ENCODE measurements around the gene PTPN11.
"Not testable (repeated sequence)": the region's sequence is repeated elsewhere in the genome, so short reads cannot be mapped to it uniquely, and the experiment has no call there.

PTPN11 gene

GRCh38 chr12:112389228-112389627 is 29.5 kb upstream of the PTPN11 start:
- Histone ChIP-seq H4K20me1 (ENCODE audit: insufficient read depth, low read length) (no peaks in the 10 kb centered on the region), H3K9ac (ENCODE audit: low read depth, low read length) (no peak overlapping the region), H3K79me2 (ENCODE audit: insufficient read depth, low read length) (no peaks in the 10 kb centered on the region), H3K4me2 (ENCODE audit: insufficient read depth, low read length) (no peak overlapping the region), H3K27me3 (ENCODE audit: insufficient read depth, low read length, poor library complexity) (no peaks in the 10 kb centered on the region), H3K36me3 (ENCODE audit: insufficient read depth, low read length) (no peaks in the 10 kb centered on the region), H3K4me3 (ENCODE audit: low read depth in 1 of 2, low read length in 2 of 2) (no peak overlapping the region), H3K4me1 (ENCODE audit: insufficient read depth, low read length) (no peaks in the 10 kb centered on the region), H2AFZ (ENCODE audit: low read depth, low read length) (no peak overlapping the region), H3K9me3 (ENCODE audit: insufficient read depth, low read length, severe bottlenecking) (no peaks in the 10 kb centered on the region), H3K27ac (ENCODE audit: low read length) (no peak overlapping the region)
- DNase-seq, result no peak
- TF ChIP-seq EZH2 (IDR thresholded peaks at IDR 0.05; ENCODE audit: borderline replicate concordance, low read depth, low read length, severe bottlenecking) (no peak), CTCF (IDR thresholded peaks at IDR 0.05; ENCODE audit: borderline replicate concordance, extremely low read depth, low read length, poor library complexity, severe bottlenecking) (no peak)
- ATAC-seq (ENCODE audit: insufficient read depth, low read depth), result no peak

- H3K79me2 ChIP-seq (ENCODE audit: insufficient read depth, low read length); H3K9ac ChIP-seq (ENCODE audit: low read depth, low read length); ATAC-seq (ENCODE audit: insufficient read depth, low read depth); DNase-seq; H3K27me3 ChIP-seq (ENCODE audit: insufficient read depth, low read length, poor library complexity); H3K4me1 ChIP-seq (ENCODE audit: insufficient read depth, low read length); H3K4me2 ChIP-seq (ENCODE audit: insufficient read depth, low read length); H2AFZ ChIP-seq (ENCODE audit: low read depth, low read length); H3K36me3 ChIP-seq (ENCODE audit: insufficient read depth, low read length); H3K27ac ChIP-seq (ENCODE audit: low read length); H3K9me3 ChIP-seq (ENCODE audit: insufficient read depth, low read length, severe bottlenecking); H4K20me1 ChIP-seq (ENCODE audit: insufficient read depth, low read length); H3K4me3 ChIP-seq (ENCODE audit: low read depth in 1 of 2, low read length in 2 of 2): not testable (repeated sequence)
Observed at GRCh38 chr12:112389922-112390654, 28.7 kb upstream of the PTPN11 start.

- H3K36me3 ChIP-seq (ENCODE audit: insufficient read depth, low read length), result no peaks in the 10 kb centered on the region
- TF ChIP-seq EZH2 (IDR thresholded peaks at IDR 0.05; ENCODE audit: borderline replicate concordance, low read depth, low read length, severe bottlenecking) (no peak), CTCF (IDR thresholded peaks at IDR 0.05; ENCODE audit: borderline replicate concordance, extremely low read depth, low read length, poor library complexity, severe bottlenecking) (no peak)
- no peaks in the 10 kb centered on the region for H3K79me2 ChIP-seq (ENCODE audit: insufficient read depth, low read length)
- no peaks in the 10 kb centered on the region for H3K27me3 ChIP-seq (ENCODE audit: insufficient read depth, low read length, poor library complexity)
- H3K27ac ChIP-seq (ENCODE audit: low read length), result no peak overlapping the region
- ATAC-seq (ENCODE audit: insufficient read depth, low read depth) (no peak), DNase-seq (no peak)
- no peaks in the 10 kb centered on the region for H4K20me1 ChIP-seq (ENCODE audit: insufficient read depth, low read length)
- H3K9ac ChIP-seq (ENCODE audit: low read depth, low read length), result no peak overlapping the region
- no peaks in the 10 kb centered on the region for H3K9me3 ChIP-seq (ENCODE audit: insufficient read depth, low read length, severe bottlenecking)
- no peak overlapping the region for H3K4me2 ChIP-seq (ENCODE audit: insufficient read depth, low read length)
- H3K4me3 ChIP-seq (ENCODE audit: low read depth in 1 of 2, low read length in 2 of 2), result no peak overlapping the region
- no peaks in the 10 kb centered on the region for H3K4me1 ChIP-seq (ENCODE audit: insufficient read depth, low read length)
- H2AFZ ChIP-seq (ENCODE audit: low read depth, low read length), result no peak overlapping the region
Observed at GRCh38 chr12:112393328-112393727, 25.4 kb upstream of the PTPN11 start.

GRCh38 chr12:112401054-112401453 is 17.7 kb upstream of the PTPN11 start:
- H3K4me2 ChIP-seq (ENCODE audit: insufficient read depth, low read length), result no peak overlapping the region
- H3K9me3 ChIP-seq (ENCODE audit: insufficient read depth, low read length, severe bottlenecking), result no peaks in the 10 kb centered on the region
- H3K79me2 ChIP-seq (ENCODE audit: insufficient read depth, low read length), result no peaks in the 10 kb centered on the region
- TF ChIP-seq EZH2 (IDR thresholded peaks at IDR 0.05; ENCODE audit: borderline replicate concordance, low read depth, low read length, severe bottlenecking) (no peak), CTCF (IDR thresholded peaks at IDR 0.05; ENCODE audit: borderline replicate concordance, extremely low read depth, low read length, poor library complexity, severe bottlenecking) (no peak)
- H3K9ac ChIP-seq (ENCODE audit: low read depth, low read length), result no peak overlapping the region
- DNase-seq (no peak), ATAC-seq (ENCODE audit: insufficient read depth, low read depth) (no peak)
- no peak overlapping the region for H3K27ac ChIP-seq (ENCODE audit: low read length)
- H4K20me1 ChIP-seq (ENCODE audit: insufficient read depth, low read length), result peaks cover 14% of the 10 kb centered on the region
- H3K4me3 ChIP-seq (ENCODE audit: low read depth in 1 of 2, low read length in 2 of 2), result no peak overlapping the region
- peaks cover 21% of the 10 kb centered on the region for H3K36me3 ChIP-seq (ENCODE audit: insufficient read depth, low read length)
- no peaks in the 10 kb centered on the region for H3K4me1 ChIP-seq (ENCODE audit: insufficient read depth, low read length)
- no peaks in the 10 kb centered on the region for H3K27me3 ChIP-seq (ENCODE audit: insufficient read depth, low read length, poor library complexity)
- H2AFZ ChIP-seq (ENCODE audit: low read depth, low read length), result no peak overlapping the region

Measured in DND-41 (cell line).